B cell (primary cell): ENCODE results near the gene MBP.

Source experiments
- CTCF ChIP-seq: fragments of 200-600 bp; IDR thresholded peaks from one replicate; pipeline ENCODE4 v1.8.0; 2022; ENCODE audit warnings: antibody characterized with exemption, mild to moderate bottlenecking
- EZH2 ChIP-seq: IDR thresholded peaks from 2 replicates; pipeline ENCODE4 v1.6.1; 2012; ENCODE audit warnings: borderline replicate concordance, low read depth, mild to moderate bottlenecking, moderate library complexity, low read length; ENCODE audit not compliant: insufficient read depth, poor library complexity, severe bottlenecking

- TF ChIP-seq CTCF (no peak), EZH2 (no peak)
Measured at GRCh38 chr18:77095391-77096371, 36.9 kb downstream of the MBP start.
